ENCODE results near the gene SFI1.
A peak's percentile ranks its signal among the peaks of the same experiment; 100 is the strongest.
"Not testable (repeated sequence)": the region's sequence is repeated elsewhere in the genome, so short reads cannot be mapped to it uniquely, and the experiment has no call there.

SFI1 gene

GRCh38 chr22:31488346-31488883, 7.9 kb upstream of the SFI1 start:
- TF ChIP-seq POLR2A (IDR thresholded peaks at IDR 0.05; ENCODE audit: low read length) (no peak), GATA1 (IDR thresholded peaks at IDR 0.05; ENCODE audit: low read depth, low read length) (no peak)
- peak; percentile 29 to 50 for DNase-seq

- TF ChIP-seq POLR2A (IDR thresholded peaks at IDR 0.05; ENCODE audit: low read length) = no peak
- peak; percentile 73 to 75 for DNase-seq
Observed at GRCh38 chr22:31488988-31489617, 7.2 kb upstream of the SFI1 start.

GRCh38 chr22:31489632-31490495, 6.5 kb upstream of the SFI1 start, which contains the start of gene EIF4ENIF1:
EIF4ENIF1 (minus strand) TSS chr22:31489842; CDS start chr22:31488718, 1,124 bp downstream.
- peak; percentile 89 for DNase-seq
- TF ChIP-seq POLR2A (IDR thresholded peaks at IDR 0.05; ENCODE audit: low read length) (peak; percentile 80), GATA1 (IDR thresholded peaks at IDR 0.05; ENCODE audit: low read depth, low read length) (no peak)

GRCh38 chr22:31490496-31490925, 5.8 kb upstream of the SFI1 start:
- peak; percentile 80 to 82 for DNase-seq
- TF ChIP-seq POLR2A (IDR thresholded peaks at IDR 0.05; ENCODE audit: low read length) (no peak), GATA1 (IDR thresholded peaks at IDR 0.05; ENCODE audit: low read depth, low read length) (no peak)

- TF ChIP-seq POLR2A (IDR thresholded peaks at IDR 0.05; ENCODE audit: low read length) (no peak), GATA1 (IDR thresholded peaks at IDR 0.05; ENCODE audit: low read depth, low read length) (no peak)
- DNase-seq = no peak
Observed at GRCh38 chr22:31491218-31491962, 4.9 kb upstream of the SFI1 start.

- no peak for DNase-seq
- TF ChIP-seq GATA1 (IDR thresholded peaks at IDR 0.05; ENCODE audit: low read depth, low read length) = no peak
- TF ChIP-seq POLR2A (IDR thresholded peaks at IDR 0.05; ENCODE audit: low read length) = no peak
Observed at GRCh38 chr22:31492151-31492550, 4.2 kb upstream of the SFI1 start.

GRCh38 chr22:31493355-31493754, 3.0 kb upstream of the SFI1 start:
- not testable (repeated sequence) for DNase-seq

- TF ChIP-seq POLR2A (IDR thresholded peaks at IDR 0.05; ENCODE audit: low read length) (no peak), GATA1 (IDR thresholded peaks at IDR 0.05; ENCODE audit: low read depth, low read length) (no peak)
- no peak for DNase-seq
Observed at GRCh38 chr22:31495343-31495742, 993 bp upstream of the SFI1 start.

GRCh38 chr22:31496735-31497146, 405 bp downstream of the SFI1 start:
- peak in 1 of 2 experiments; percentile 57 for DNase-seq
- TF ChIP-seq GATA1 (IDR thresholded peaks at IDR 0.05; ENCODE audit: low read depth, low read length) = no peak
- TF ChIP-seq POLR2A (IDR thresholded peaks at IDR 0.05; ENCODE audit: low read length) = peak; percentile 11

- peak in 1 of 2 experiments; percentile 42 for DNase-seq
- TF ChIP-seq GATA1 (IDR thresholded peaks at IDR 0.05; ENCODE audit: low read depth, low read length) = no peak
- TF ChIP-seq POLR2A (IDR thresholded peaks at IDR 0.05; ENCODE audit: low read length) = no peak
Observed at GRCh38 chr22:31497148-31497938, 1.0 kb downstream of the SFI1 start.

- no peak for DNase-seq
Observed at GRCh38 chr22:31501738-31502137, 5.4 kb downstream of the SFI1 start.

GRCh38 chr22:31503211-31503964, 7.1 kb downstream of the SFI1 start:
- no peak for DNase-seq
- no peak for TF ChIP-seq GATA1 (IDR thresholded peaks at IDR 0.05; ENCODE audit: low read depth, low read length)

More at GRCh38 chr22:31501738-31502137, 5.4 kb downstream of the SFI1 start:
- no peak for TF ChIP-seq POLR2A (IDR thresholded peaks at IDR 0.05; ENCODE audit: low read length)

- TF ChIP-seq POLR2A (IDR thresholded peaks at IDR 0.05; ENCODE audit: low read length) (no peak), GATA1 (IDR thresholded peaks at IDR 0.05; ENCODE audit: low read depth, low read length) (no peak)
- no peak for DNase-seq
Observed at GRCh38 chr22:31504282-31504681, 7.9 kb downstream of the SFI1 start.

- DNase-seq = not testable (repeated sequence)
Observed at GRCh38 chr22:31507517-31507916, 11.2 kb downstream of the SFI1 start.
